GM19193 (cell line): Measurements from ENCODE around the gene TARBP2.

Experiments
- POLR2A ChIP-seq: IDR thresholded peaks from 4 replicates; pipeline ENCODE4 v1.6.1; 2011; ENCODE audit not compliant: insufficient read depth, insufficient read length; ENCODE audit errors: extremely low read depth

TARBP2 gene

DNA sequence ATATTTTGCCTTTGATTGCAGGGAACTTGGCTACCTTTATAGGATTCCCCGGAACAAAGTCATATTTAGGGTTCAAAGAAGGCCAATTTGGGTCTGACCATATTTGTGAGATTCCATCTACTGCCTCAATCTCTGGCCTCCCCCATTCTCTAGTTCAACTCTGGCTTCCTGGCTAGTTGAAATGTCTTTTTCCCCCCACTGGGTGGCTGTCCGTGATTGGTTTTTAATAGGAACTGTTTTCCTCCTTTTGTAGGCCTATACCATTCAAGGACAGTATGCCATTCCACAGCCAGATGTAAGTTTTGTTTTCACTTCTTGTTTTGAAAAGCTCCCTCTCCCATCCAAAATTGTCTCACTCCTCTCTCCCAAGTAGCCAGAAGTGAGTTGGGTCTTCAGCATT, 35.4 kb upstream of the TARBP2 start:
- TF ChIP-seq POLR2A = no peak

DNA sequence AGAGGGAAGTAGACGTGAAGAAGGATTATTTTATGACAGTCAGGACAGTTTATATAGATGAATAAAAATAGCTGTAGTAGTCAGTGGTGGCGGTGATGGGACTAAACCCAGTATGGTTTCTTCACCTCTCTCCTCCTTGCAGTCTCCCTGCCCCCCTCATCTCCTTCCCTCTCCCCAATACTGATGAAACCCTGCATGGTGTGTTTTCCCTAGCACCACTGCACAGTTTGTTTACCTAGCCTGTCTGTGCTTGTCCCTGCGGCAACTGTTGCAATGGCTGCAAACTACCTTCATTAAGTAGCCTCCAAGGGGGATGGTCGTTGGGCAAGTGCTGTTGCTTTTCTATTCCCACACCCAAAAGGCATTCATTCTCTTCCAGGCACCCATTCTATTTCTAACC, 34.4 kb upstream of the TARBP2 start:
- TF ChIP-seq POLR2A = no peak

DNA sequence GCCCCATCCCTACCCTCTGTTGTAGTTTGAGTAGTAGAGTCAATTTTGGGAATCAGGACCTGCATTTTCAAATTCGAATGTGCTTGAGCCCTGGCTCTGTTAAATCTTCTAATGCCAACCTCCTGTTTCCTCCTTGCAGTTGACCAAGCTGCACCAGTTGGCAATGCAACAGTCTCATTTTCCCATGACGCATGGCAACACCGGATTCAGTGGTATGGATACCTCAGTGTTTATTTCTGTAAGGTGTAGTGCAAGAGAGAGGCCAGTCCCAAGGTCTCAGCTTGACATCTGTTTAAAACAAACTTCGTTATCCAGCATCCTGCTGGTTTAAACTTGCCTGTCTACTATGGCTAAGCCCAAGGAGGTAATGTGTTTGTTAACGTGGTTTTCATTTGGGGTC, 34.0 kb upstream of the TARBP2 start:
- no peak for TF ChIP-seq POLR2A

DNA sequence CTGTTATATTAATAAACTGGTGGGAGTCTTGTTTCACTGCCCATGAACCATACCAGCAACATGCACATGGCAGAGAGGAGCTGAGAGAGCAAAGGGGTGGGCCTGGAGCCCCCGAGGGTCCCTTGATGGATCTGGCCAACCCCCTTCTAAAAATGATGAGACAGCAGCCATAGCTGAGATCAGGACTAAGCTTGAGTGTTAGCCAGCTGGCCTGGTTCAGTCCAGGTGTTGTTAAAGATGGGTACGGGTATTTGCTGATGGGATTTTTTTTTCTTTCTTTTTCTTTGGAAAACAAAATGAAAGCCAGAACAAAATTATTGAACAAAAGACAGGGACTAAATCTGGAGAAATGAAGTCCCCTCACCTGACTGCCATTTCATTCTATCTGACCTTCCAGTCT, 33.2 kb upstream of the TARBP2 start:
- TF ChIP-seq POLR2A = no peak

DNA sequence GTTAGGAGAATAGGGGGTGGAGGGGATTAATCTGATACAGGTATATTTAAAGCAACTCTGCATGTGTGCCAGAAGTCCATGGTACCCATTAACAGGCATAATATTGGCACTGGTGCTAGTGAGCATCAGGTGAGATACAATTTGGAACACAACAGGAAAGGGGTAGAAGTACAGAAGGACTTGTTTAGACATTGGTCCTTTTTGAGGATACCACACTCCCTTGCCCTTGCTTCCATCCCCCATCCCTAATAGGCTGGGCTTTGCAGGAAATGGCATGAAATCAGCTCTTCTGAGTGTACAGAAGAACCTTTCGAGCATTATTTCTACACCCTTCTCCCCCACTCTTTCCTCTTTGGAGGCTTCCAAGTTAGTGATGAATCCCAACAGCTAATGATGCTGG, 32.8 kb upstream of the TARBP2 start:
- TF ChIP-seq POLR2A = peak; percentile 14

DNA sequence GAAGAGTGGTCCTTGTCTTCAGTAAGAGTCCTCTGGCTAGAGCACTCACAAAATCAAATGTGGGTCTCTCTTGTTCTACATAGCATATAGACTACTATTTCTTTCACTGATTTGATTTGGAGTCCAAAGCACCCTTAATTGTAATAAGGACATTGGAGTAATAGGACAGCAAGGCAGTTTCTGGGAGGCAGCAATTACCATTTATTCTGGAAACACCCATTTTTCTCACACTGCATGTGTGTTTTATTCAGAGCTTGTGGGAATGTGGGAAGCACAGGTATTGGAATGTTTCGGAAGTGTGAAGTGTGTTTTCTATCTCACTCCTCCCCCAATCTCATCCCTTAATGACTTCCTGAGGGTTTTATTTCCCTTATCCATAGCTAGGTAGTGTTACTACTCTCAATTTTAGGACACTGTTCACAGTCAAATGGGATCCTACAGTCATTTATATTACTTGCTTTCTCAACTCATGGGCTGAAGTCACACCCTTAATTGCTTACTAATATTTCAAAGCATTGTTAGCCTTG, 29.0 kb upstream of the TARBP2 start:
- no peak for TF ChIP-seq POLR2A

DNA sequence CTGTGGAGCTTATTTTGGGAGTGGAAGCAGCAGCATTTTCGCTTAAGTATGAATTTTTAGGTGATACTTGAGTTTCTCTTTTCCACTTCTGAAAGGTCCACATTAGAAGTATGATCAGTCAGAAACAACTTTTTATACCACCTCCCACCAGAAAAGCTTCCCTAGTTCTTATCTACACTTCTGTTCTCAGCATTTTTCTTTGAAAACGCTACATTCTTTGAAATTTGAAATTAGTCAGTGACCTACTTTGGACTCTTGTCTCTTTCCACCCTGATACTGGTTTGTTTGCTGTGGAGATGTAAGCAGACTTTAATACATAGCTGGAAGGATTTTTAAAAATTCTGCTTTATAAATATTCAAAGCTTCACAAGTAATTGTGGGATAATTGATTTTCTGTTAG, 27.0 kb upstream of the TARBP2 start:
- no peak for TF ChIP-seq POLR2A

DNA sequence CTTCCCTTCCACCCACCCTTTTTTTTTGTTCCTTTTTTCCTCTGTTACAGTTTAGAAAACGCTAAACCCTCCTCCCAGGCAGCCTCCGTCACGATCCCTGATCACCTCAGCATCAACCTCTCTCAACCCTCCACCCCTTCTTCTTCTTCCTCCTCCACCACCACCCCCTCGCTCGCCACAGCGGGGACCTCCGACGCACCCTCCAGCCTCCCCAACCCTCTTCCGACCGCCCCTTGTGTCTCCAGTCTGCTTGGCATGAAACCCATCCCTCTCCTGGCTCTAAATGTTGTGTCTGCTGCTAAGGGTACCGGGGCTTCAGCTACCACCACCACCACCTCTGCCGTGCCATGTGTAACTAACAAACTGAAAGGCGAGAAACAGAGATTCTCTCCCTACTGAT, 26.3 kb upstream of the TARBP2 start:
- no peak for TF ChIP-seq POLR2A

DNA sequence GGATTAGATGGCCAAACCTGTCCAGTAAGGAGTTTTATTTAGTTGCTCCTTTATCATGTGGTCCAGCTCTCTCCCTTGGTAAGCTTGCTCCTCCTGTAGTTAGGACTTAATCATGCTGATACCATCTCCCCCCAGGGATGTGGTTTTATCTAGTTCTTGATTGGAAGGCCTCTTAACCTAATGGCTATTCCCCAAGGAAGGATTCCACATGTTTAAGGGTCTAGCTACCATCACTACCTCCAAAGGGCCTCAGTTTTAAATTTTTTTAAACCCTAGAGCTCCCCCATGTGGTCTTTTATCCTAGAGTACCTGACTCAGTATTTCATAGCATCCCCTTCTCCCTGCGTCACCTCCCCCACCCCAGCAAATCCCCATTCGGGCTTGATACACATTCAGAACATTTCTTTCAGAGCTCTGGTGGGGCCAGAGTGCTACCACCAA, 24.3 kb upstream of the TARBP2 start:
- TF ChIP-seq POLR2A = peak; percentile 9

DNA sequence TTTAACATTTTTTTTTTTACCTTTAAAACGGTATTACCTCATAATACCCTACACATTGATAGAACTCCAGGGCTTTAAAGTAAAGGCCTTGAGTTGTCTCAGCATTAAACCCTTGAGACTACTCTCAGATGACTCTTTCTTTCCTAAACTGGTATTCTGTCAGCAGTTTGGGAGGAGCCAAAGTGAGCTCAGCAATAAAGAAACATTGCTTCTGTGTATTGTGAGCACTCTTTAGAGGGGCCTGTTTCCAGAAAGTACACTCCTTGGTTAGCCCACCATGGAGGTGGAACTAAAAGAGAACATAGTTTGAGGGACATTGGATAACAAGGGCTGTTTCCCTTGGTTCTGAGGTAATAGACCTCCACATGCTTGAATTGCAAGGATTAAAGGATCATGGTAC, 22.2 kb upstream of the TARBP2 start:
- no peak for TF ChIP-seq POLR2A

DNA sequence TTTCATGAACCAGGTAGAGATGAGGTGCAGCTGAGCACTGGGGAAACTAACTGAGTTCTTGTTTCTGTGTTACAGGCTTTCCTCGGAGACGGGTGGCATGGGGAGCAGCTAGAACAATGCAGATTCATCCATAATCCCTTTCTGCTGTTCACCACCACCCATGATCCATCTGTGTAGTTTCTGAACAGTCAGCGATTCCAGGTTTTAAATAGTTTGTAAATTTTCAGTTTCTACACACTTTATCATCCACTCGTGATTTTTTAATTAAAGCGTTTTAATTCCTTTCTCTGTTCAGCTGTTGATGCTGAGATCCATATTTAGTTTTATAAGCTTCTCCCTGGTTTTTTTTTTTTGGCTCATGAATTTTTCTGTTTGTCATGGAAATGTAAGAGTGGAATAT, 21.8 kb upstream of the TARBP2 start:
- TF ChIP-seq POLR2A = no peak

DNA sequence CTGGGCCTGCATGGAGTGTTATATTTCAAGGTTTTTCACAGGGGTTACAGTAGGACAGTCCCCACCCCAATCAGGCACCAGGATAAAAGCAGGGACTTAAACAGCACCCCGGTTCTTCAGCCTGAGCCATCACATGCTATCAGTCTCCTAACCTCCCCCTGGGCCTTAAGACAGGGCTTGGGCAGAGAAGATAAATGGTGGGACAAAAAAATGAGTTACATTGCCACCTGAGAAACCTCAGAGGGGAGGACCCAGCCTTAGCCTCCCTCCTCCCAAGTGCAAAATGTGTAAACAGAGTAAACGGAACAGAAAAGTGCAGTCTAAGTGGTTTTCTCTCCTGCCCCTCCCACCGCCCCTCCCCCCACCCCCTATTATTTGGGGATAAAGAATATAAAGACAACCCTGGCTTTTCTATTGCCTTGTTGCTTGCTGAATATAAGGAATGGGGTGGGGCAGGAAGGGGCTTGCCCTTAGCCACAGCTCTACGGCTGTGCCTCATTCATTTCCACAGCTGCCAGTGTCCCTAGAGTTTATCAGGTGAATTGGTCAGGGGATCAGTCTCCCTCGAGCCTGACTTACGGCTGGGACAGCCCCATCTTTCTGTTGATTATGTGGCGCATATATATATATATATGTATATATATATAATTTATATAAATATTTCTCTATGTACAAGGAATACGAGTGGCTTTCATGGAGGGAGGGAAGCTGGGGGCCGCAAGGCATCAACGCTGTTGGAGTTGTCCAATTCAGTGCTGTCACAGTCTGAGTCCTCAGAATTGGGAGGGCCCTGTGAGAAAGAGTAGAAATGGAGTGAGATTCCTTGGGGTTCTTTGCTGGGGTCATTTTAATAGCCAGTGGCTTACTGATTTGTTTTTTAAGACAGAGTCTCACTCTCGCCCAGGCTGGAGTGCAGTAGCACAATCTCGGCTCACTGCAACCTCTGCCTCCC, 20.3 kb upstream of the TARBP2 start:
- peak; percentile 22 for TF ChIP-seq POLR2A

DNA sequence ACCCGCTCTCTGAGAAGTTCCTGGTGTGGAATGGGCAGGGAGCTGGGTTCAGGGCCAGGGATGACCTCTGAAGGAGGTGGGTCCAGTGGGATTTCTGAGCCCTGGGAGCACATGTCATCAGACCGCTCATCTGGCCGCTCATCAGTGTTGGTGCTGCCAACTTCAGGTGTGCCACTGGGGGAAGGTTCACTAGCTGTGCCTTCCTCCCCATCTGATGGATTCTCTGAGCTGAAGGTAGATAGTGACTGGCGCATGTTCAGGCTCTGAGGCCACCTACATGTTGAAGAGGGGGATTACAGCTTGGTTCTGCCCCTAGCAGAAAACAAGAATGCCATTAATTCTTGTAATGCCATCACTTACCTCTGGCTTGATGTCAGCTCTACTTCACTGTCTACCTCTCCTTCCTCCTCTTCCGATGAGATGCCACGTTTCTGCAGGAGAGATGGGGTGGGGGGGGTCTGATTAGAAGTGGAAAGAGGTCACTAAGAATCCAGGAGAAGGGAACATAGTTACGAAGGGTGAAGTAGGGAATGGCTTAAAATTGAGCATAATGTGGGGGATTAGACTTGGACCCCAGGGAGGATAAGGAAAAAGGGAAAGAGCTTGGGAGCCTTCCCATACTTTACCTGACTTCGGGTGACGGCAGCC, 19.0 kb upstream of the TARBP2 start:
- no peak for TF ChIP-seq POLR2A

DNA sequence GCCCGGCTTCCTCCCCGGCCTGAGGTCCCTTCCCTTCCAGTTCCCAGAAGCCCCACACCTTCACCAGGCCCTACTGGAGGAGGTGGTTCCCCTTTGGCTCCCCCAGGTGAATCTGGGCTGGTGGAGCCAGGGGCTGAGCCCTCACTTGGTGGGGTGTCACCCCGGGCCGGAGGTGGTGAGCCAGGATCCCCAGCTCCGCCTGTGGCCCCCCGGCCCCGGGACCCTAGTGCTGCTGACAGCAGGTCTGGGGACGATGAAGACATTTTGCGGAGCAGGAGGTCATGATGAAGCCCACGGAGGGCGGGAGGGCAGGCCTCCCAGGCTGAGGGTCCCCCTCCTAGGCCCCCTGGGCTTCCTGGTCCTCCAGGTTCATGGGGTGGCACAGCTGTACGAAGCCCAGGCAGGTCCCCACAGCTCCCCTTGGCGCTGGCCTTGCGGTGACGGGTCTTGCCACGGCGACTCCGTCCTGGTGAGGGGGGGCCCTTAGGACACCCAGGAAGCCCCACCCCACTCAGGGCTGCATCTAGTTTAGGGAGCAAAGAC, 18.4 kb upstream of the TARBP2 start:
- peak; percentile 61 for TF ChIP-seq POLR2A

DNA sequence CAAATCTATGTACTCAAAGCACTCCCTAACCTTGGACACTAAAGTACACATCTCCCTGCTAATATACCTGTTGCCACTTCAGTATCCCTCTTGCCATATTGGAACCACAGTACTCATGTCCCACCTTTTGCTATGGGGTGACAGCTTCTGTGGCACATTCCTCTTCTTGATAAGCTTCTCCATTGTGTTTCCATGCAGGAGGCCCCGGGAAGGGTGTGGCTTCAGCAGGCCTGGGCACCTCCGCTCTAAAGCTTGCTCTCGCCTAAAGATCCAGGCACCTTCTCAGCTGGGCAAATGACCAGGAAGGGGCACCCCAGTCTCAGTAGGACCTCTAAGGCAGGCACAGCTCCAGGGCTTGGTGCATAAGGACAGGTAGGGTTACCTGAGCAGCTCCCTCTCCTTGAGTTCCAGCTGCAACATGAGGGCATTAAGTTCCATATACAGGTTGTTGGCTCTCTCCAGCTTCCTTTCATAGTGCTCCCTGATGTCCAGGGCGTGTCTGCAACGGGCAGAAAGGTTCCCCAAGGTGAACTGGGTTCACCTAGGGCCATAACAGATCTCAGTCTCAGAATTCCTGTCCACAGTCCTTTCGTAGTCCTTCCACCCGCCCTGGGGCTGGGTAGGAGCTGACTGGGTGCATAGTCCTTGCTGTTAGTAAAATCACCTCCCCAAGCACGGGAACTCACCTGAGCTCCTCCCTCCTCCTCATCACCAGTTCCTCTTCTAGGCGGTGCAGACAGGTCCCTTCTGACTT, 17.7 kb upstream of the TARBP2 start:
- peak; percentile 48 for TF ChIP-seq POLR2A
